ENCODE results near the gene ST8SIA3.
A peak's percentile ranks its signal among the peaks of the same experiment; 100 is the strongest.

ST8SIA3 gene, protein sequence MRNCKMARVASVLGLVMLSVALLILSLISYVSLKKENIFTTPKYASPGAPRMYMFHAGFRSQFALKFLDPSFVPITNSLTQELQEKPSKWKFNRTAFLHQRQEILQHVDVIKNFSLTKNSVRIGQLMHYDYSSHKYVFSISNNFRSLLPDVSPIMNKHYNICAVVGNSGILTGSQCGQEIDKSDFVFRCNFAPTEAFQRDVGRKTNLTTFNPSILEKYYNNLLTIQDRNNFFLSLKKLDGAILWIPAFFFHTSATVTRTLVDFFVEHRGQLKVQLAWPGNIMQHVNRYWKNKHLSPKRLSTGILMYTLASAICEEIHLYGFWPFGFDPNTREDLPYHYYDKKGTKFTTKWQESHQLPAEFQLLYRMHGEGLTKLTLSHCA

DNA sequence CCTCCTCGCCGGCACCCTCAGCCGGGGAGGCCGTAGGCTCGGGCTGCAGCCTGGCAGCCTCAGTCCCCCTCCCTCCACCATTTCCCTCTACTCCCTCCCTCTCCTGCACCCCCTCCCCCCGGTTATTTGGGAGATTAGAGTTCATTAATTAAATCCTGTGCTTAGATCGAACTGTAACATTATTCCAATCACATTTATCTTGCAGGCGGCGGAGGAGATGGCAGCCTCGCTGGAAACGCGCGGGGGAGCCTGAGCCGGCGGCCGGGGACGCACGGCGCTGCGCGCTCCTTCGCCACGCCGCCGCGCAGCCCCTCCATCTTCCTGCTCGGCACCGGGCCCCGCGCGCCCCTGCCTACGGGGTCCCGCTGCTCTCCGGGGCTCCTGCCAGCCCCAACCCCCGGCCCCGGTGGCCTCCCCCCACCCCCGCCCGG is at the start of gene ST8SIA3:
ST8SIA3 (plus strand) TSS at position 287 of the 431 bp plus-strand sequence. CDS start 290 bp downstream, outside the sequence.
- DNase-seq (ENCODE audit: low read depth in 2 of 3, low spot score in 2 of 3) = no peak

DNA sequence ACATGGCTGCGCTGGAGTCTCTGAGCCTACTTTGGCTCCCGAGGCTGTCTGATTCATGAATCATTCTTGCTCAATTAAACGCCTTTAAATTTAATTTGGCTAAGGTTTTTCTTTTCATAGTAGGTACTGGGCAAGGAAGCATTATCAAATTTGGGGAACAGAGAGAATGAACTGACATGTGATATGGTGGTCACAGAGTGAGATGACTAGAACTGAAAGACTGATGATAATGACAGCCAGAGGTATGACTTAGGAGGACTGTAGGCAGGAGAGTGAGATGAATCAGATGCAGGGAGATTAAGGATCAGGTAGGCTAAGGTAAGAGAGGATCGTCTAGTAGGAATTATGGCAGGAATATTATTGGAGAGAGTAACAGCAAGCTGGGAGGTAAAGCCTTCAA is 40.9 kb upstream of the ST8SIA3 start:
- no peak for DNase-seq (ENCODE audit: low read depth in 2 of 3, low spot score in 2 of 3)

DNA sequence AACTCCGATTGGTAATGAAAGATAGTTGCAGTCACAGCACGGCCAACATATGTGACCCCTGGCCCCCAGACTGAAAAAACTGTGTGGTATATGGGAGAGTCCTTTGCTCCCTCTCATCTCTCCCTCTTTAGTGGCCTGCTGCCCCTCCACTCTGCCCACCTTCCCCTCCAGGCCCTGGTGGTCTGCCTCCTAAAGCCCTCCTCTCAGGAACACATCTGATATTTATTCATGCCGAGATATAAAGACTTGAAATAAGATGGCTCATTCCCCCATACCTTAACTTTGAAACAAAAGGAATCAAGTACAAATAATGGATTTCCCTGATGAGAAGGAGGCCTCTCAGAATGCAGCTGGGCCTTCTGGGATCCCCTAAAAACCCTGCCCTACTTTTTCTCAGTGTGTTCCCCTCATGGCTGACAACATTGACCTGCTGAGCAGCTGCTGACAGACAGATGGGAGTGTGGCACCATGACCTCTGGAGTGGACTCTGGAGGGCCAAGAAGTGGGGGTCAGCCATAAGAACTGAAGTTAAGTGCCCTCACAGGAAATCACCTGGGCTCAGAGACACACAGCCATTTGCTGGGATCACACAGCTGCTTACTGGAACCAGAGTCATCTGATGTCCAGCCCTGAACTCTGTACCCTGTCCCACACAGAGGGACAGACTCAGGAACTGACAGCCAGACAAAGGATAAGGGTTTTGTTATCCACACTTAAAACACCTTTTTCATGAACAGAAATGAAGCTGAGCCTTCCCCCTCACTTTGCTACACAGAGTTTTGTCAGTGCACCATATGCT is 39.8 kb upstream of the ST8SIA3 start:
- DNase-seq (ENCODE audit: low read depth in 2 of 3, low spot score in 2 of 3) = no peak

DNA sequence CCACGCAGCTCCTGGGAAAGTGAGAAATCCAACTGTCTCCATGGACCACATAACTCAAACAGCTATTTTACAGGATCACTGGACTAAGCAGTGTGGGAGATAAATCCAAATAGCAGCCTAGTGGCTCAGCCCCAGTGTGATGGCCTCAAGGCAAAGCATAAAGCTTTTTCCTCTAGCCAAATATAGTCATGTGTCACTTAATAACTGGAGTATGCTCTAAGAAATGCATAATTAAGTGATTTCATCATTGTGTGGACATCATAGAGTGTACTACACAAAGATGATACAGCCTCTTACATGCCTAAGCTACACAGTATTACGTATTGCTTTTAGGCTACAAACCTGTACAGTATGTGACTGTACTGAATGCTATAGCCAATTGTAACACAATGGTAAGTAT is 31.8 kb upstream of the ST8SIA3 start:
- DNase-seq (ENCODE audit: low read depth in 2 of 3, low spot score in 2 of 3) = no peak

DNA sequence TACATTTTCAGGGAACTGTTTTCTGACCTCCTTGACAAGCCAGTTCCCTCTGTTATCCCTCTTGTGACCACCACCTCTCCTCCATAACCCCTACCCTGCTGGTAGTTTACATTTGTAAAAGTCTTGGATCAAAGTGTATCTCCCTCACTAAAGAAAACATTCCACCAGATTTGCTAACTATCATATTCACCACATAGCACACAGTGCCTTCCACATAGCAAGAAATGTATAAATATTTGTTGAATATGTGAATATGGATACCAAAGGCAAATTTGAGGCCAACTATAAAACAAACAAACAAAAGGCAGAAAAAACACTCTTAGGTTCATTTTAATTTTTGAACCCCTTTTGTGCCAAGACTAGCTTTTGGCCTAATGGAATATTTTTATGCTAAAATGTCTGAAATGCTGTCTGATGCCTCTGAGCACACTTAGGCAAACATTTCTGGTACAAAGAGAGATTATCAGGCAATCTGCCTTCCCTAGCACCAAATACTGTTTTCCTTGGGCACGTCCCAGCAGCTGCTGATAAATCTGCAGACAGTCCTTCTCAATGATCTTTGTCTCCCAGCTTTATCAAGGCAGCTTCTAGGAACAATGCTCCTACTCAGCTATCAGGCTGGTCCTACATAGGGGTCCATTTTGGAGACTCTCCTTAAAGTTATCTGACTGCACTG is 26.7 kb upstream of the ST8SIA3 start:
- DNase-seq (ENCODE audit: low read depth in 2 of 3, low spot score in 2 of 3) = no peak

DNA sequence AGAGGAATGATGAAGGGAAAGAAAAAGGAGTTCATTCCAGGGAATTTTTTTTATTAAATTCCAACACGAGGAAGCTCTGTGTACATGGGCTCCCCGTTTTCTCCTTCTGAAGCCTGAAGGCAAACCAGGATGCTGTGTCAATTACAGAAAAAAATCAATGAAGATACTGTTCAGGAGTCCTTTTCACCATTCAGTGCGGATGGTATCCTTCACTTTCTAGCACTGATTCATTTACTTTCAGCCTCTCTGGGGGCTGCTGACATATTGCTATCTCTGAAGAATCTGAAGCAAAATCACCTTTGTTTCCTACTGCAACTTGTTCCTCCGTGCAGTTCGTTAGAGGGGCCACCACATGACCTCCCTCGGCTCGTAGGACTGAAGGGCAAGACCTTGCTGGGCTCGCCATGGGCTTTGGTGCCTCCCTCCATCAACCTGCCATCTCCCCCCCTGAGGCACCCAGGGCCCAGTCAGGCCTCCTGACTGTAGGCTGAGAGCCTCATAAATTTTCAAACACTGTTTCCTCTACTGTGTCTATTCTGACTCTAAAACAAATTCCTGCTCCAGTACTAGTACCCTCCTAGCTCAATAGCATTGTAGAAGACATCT is 25.5 kb upstream of the ST8SIA3 start:
- no peak for DNase-seq (ENCODE audit: low read depth in 2 of 3, low spot score in 2 of 3)

DNA sequence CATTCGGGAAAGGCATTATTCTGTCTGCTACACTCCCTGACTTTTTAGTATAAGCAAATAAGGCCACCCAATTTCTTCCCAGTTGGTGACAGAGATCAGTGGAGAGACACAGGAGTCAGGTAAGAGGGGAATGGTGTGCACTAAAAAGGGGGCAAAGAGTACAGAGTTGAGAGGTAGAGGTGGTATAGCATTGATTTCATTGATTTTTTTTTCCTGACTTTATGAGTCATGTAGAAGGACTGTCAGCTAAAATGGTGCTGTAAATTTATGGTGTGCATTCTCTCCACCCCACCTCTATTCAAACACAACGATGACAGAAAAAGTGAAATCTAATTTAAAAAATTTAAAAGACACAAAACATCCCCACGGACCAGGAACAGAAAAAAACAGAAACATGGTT is 23.7 kb upstream of the ST8SIA3 start:
- DNase-seq (ENCODE audit: low read depth in 2 of 3, low spot score in 2 of 3) = no peak

DNA sequence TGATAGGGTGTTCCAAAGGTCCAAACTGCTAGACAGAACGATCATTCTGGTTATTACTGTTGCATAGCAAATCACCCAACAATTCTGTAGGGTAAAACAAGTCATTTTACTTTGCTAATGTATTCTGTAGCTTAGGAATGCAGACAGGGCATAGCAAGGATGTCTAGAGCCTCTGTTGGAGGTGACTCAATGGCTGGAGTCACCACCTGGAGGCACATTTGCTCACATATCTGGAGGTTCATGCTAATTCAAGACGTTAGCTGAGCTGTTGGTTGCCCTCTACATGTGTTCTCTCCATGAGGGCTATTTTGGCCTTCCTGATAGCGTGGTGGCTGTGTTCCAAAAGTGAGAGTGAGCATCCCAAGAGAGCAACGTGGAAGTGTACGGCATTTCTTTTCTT is 22.5 kb upstream of the ST8SIA3 start:
- DNase-seq (ENCODE audit: low read depth in 2 of 3, low spot score in 2 of 3) = no peak

DNA sequence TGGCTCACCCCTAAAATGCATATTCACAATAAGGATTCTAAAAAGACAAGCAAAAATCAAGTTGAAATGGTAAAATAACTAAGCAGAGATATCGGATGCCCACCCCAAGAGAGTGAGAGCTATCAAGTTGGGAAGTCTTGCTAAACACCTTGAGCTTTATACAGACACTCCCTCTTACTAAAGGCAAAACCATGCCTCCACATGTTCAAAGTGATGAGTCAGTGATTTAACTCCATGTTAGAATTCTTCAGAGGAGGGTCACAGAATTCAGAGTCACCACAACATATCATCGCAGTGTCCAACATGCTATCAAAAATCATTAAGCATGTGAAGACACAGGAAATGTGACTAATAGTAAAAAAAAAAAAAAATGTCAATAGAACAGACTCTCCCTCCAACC is 20.6 kb upstream of the ST8SIA3 start:
- DNase-seq (ENCODE audit: low read depth in 2 of 3, low spot score in 2 of 3) = no peak

DNA sequence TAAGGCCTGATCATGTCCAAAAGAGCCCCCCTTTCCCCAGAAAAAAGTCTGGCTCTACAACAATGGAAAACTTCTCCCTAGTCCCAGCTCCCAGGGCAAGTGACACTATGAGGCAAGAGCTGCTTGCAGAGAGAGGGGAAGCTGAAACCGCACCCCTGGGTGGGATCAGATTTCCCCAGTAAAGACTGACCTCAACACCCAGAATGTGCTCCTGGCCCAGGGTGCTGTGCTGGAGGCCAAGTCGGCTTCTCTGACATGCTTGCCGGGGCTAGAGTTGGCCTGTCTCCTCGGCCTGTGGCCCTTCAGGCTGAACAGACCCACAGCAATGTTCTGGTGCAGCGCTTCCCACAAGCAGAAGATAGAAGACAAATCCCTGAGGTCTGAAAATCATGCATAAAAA is 18.4 kb upstream of the ST8SIA3 start:
- DNase-seq (ENCODE audit: low read depth in 2 of 3, low spot score in 2 of 3) = no peak

DNA sequence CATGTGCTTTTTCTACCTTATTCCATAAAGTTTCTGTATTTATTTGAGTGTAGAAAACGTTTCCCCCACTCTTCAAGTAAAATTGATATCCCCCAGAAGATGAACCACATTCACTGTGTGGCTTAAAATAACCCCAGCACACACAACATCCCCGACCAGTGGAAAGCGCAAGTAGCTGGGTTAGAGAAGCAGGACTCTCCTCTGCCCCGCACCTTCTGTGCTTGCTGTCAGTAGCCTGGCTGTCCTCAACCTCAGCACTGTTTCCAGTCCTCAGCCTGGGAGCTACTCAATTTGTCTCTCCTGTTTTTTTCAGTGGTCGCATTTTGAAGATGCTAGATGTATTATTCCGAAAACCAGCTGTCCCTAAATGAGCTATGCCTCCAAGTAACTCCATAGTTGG is 18.0 kb upstream of the ST8SIA3 start:
- no peak for DNase-seq (ENCODE audit: low read depth in 2 of 3, low spot score in 2 of 3)

DNA sequence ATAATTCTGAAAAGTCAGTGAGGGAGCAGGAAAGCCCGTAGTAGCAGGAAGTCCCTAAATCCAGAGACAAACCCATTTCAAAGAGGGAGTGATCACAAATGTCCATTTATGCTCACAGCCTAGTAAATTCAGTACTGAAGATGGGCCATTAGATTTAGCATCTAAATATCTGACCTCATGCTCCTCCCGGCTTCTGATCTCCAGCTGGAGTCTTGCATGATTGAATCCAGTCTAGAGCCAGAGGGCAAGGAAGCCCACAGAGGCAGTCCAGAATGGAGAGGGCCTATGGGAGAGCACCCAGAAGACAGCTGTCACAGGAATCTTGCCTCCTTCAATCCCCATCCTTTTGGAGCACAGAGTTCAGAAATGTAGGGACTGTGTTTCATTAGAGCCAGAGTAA is 16.0 kb upstream of the ST8SIA3 start:
- no peak for DNase-seq (ENCODE audit: low read depth in 2 of 3, low spot score in 2 of 3)

DNA sequence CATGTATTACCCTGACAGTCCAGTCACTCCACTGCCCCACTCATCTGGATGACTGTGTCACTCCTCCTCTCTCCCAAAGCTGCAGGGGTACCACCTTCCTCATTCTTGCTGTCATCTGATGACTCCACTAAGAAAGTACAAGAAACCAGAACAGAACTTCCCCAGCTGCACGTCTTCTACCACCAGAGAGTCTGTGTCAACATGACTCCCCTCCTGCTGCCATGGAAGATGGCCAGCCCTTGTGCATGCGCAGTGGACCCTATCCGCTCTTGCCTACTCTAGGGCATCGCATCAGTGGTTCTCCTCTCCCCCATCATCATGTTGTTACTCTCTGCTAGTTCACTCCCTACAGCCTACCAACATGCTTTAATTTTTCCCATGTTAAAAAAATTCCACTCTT is 14.5 kb upstream of the ST8SIA3 start:
- no peak for DNase-seq (ENCODE audit: low read depth in 2 of 3, low spot score in 2 of 3)

DNA sequence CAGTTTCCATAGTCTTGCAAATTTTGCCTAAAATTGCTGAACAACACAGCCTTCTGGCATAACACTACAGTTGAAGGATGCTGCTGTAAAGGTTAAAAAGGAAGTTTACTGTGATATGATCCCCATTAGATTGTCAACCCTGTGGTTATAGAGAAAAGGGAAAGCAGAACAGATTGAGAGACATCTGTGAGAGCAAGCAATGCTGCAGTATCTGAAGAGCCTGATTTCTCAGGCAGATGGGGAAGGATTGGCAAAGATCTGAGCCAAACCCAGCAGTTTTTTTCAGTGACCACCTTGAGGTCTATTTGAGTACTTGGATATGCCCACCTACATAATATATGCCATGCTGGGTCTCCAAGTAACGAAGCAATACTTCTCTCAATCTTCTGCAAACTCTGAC is 8.5 kb upstream of the ST8SIA3 start:
- no peak for DNase-seq (ENCODE audit: low read depth in 2 of 3, low spot score in 2 of 3)

DNA sequence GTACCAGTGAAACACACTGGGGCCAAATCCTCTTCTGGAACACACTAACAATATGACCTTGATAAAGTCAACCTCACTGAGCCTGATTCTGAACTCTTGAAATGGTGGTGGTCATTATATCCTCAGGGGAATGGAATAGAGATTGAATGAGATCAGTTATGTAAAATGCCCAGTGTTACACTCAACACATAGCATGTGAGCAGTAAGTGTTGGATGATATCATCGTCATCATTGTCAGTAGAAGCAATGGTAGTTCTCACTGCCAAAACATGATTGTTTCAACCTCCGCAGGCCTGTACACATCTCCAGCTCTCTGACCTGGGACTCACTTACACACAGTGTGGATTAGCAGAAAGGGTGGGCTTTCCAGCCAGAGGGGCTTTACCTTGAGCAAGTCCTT is 5.5 kb upstream of the ST8SIA3 start:
- no peak for DNase-seq (ENCODE audit: low read depth in 2 of 3, low spot score in 2 of 3)

DNA sequence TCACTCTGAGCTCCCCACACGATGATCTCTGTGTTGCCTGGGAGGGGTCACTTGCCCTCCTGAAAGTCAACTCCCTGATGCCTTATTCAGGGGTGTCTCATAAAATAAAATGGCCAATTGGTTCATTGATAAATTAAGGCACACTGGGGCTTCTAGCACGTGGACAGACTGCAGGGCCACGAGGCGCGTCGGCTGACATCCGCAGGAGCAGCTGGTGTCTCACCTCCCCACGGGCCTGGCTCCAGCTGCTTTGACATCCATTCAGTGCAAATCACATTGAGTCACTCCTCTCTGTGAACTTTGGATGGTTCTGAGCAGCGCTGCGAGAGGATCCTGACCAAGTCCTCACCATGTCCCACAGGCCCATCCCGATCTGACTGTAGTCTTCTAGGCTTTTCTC is 4.6 kb upstream of the ST8SIA3 start:
- DNase-seq (ENCODE audit: low read depth in 2 of 3, low spot score in 2 of 3) = no peak

DNA sequence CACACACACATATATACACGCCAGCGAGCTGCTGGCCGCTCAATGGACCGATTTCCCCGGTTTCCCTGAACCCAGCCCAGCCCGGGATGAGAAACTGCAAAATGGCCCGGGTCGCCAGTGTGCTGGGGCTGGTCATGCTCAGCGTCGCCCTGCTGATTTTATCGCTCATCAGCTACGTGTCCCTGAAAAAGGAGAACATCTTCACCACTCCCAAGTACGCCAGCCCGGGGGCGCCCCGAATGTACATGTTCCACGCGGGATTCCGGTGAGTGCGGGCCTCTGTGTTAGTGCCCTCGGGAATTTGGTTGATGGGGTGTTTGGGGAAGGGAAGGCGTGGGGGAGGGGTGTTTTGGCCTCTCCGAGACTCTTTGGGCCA is 392 bp downstream of the ST8SIA3 start:
- no peak for DNase-seq (ENCODE audit: low read depth in 2 of 3, low spot score in 2 of 3)

DNA sequence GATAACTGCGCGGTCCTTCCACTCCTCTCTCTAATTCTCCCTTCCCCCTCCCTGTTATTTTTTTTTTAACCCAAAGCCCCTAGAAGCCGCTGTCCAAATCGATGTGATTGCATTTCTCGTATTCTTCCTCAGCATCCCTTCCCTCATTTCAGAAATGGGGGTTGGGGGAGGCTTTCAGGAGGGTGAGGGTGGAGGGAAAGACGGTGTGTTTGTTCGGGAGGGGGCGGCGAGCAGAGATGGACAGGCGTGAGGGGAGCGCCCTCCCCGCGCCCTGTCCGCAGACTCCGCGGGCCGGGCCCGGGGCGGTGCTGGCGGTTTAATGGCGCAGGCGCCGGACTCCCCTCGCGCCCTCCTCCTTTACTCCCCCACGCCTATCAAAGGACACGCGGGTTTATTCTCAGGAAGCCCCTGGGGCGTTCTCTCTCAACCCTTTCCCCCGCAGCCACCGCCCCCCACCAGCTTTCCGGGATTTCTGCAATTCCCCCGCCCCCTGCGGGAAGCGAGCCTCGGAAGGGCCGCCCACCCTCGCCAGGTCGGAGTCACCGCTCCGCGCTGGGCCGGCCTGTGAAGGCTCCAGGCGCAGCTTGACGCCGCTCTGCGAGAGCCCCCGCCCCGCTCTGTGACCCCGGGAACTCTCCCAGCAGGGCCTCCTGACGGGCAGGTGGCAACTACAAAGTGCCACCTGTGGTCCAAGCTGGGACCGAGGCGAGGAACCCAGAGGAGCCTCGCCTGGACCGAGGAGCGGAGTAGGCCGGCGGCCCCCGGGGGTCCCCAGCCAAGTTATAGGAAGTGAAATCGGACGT is 981 bp downstream of the ST8SIA3 start:
- DNase-seq (ENCODE audit: low read depth in 2 of 3, low spot score in 2 of 3) = no peak

DNA sequence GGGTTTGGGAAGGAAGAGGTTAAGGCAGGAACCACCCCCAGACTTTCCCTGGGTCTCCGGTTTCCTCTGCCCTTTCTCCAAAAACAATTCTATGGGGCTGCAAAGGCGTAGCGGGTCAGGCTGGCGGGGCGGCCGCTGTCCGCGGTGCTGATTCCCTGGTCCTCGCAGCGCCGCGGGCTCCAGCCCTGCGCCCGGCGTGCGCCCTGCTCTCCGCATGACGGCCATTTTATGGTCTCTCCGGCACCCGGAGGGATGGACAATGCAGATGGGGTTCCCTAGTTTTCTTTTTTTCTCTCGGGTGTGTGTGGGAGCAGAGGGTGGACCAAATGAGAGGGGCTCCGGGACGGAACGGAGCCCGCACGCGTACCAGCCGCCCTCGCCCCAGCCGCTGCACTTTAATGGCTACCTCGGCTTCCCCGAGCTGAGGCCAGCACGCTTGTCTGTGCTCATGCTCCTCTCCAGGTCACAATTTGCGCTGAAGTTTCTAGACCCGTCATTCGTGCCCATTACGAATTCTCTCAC is 1.6 kb downstream of the ST8SIA3 start:
- peak in 1 of 3 experiments; percentile 11 for DNase-seq (ENCODE audit: low read depth in 2 of 3, low spot score in 2 of 3)

DNA sequence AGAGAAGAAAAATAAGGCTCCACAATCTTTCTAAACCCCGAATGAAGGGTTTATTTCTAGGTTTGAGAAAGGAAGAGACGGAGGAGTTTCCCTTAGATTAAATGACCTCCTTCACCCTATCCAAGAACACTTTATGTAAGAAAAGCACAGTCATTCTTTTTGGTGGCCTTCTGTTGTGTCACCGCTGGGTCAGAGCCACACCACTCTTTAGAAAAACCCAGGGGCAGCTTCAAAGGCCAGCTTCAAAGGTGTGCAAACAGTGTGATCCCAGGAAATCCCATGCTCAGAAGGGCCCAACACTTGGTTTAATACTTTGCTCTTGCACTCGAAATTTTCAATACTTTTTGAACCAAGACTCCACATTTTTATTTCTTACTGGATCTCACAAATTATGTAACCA is 7.1 kb downstream of the ST8SIA3 start:
- DNase-seq (ENCODE audit: low read depth in 2 of 3, low spot score in 2 of 3) = no peak

DNA sequence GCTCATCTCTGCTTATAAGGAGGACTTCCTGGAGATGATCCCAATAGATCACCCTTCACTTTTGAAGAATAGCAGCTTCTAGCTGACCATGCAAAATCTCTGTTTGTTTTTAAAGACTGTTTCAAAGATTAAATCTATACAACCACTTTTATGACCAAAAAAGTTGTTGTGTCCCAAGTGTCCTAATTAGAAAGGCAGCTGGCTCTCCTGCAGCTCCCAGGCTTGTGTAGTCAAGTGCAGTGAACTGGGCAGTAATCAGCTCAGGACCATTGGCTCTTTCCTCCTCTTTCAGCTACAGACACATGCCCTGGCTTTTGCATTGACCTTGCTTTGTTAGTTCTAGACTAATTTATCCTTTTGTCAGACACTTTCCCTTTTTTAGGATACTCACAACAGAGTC is 10.4 kb downstream of the ST8SIA3 start:
- no peak for DNase-seq (ENCODE audit: low read depth in 2 of 3, low spot score in 2 of 3)
